HFFc6 (cell line): ENCODE results near the gene TPCN1. TPM values are rescaled to one million over a fixed set of nuclear protein-coding genes. Genes with fewer than 3 reads are reported as not detected.

Experiments used
- DNase-seq: peaks from one replicate; pipeline ENCODE4 v3.0.0-alpha.2; 2018
- H3K27ac Mint-ChIP-seq: 2 replicates; pipeline ENCODE4 v1.8.0; 2020; ENCODE audit warnings: mild to moderate bottlenecking, mixed read lengths
- H3K27me3 Mint-ChIP-seq: 2 replicates; pipeline ENCODE4 v1.8.0; 2021; ENCODE audit warnings: mild to moderate bottlenecking, moderate library complexity, mixed read lengths; ENCODE audit not compliant: insufficient read depth
- H3K36me3 Mint-ChIP-seq: 2 replicates; pipeline ENCODE4 v1.8.0; 2021; ENCODE audit warnings: low read depth, mixed read lengths
- H3K4me1 Mint-ChIP-seq: 2 replicates; pipeline ENCODE4 v1.8.0; 2020; ENCODE audit warnings: low read depth, mixed read lengths
- H3K4me3 Mint-ChIP-seq: 2 replicates; pipeline ENCODE4 v1.8.0; 2020; ENCODE audit warnings: mild to moderate bottlenecking, moderate library complexity, mixed read lengths
- H3K9me3 Mint-ChIP-seq: 2 replicates; pipeline ENCODE4 v1.8.0; 2020; ENCODE audit warnings: mild to moderate bottlenecking, mixed read lengths
- CTCF ChIP-seq: fragments of 200-600 bp; sonication (generic); IDR thresholded peaks from 2 replicates; pipeline ENCODE4 v1.5.0; 2021; ENCODE audit warnings: antibody characterized with exemption, mild to moderate bottlenecking
- total RNA-seq, 6 experiments: library from RNA; stranded (reverse); fragmentation: NEBNext Ultra II Directional; extraction: Animal tissue kit (Norgen Biotek cat#: 25700); gene quantifications; 2 replicates in 1 of 6; 3 replicates in 5 of 6; pipeline ENCODE4 v1.2.3, GENCODE V29; 2021

Gene TPCN1
- total RNA-seq, 6 experiments from 2014 or later: 19.0 to 33.3 (median 20.6) TPM

- DNase-seq: no peak
- no peaks in the 10 kb centered on the region for H3K9me3 Mint-ChIP-seq
- peaks cover 19% of the 10 kb centered on the region for H3K4me1 Mint-ChIP-seq
- no peaks in the 10 kb centered on the region for H3K27me3 Mint-ChIP-seq
- TF ChIP-seq CTCF: no peak
- H3K36me3 Mint-ChIP-seq: peaks cover 10% of the 10 kb centered on the region
- H3K27ac Mint-ChIP-seq: no peak overlapping the region
- H3K4me3 Mint-ChIP-seq: no peak overlapping the region
These were observed 46.9 kb downstream of the TPCN1 start for GRCh38 chr12:113268136-113268535.

- peaks cover 19% of the 10 kb centered on the region for H3K4me1 Mint-ChIP-seq
- peaks cover 9% of the 10 kb centered on the region for H3K36me3 Mint-ChIP-seq
- TF ChIP-seq CTCF: no peak
- H3K4me3 Mint-ChIP-seq: no peak overlapping the region
- no peak overlapping the region for H3K27ac Mint-ChIP-seq
- no peaks in the 10 kb centered on the region for H3K9me3 Mint-ChIP-seq
- H3K27me3 Mint-ChIP-seq: no peaks in the 10 kb centered on the region
- DNase-seq: no peak
These were observed 47.4 kb downstream of the TPCN1 start for GRCh38 chr12:113268621-113269020.

- Mint-ChIP-seq H3K36me3 (peaks cover 6% of the 10 kb centered on the region), H3K27ac (no peak overlapping the region), H3K9me3 (no peaks in the 10 kb centered on the region), H3K4me3 (no peak overlapping the region), H3K4me1 (peaks cover 19% of the 10 kb centered on the region), H3K27me3 (no peaks in the 10 kb centered on the region)
- no peak for TF ChIP-seq CTCF
- no peak for DNase-seq
These were observed 48.1 kb downstream of the TPCN1 start for GRCh38 chr12:113269257-113269943.

GRCh38 chr12:113270709-113271009, 49.4 kb downstream of the TPCN1 start:
- Mint-ChIP-seq H3K4me3 (no peak overlapping the region), H3K27ac (no peak overlapping the region), H3K36me3 (peaks cover 6% of the 10 kb centered on the region), H3K27me3 (no peaks in the 10 kb centered on the region), H3K4me1 (peaks cover 19% of the 10 kb centered on the region), H3K9me3 (no peaks in the 10 kb centered on the region)
- no peak for DNase-seq
- TF ChIP-seq CTCF: no peak

GRCh38 chr12:113271466-113271852, 50.2 kb downstream of the TPCN1 start:
- no peak for DNase-seq
- Mint-ChIP-seq H3K36me3 (no peaks in the 10 kb centered on the region), H3K27me3 (no peaks in the 10 kb centered on the region), H3K4me1 (peaks cover 19% of the 10 kb centered on the region), H3K27ac (peak overlapping the region; percentile 84), H3K9me3 (no peaks in the 10 kb centered on the region), H3K4me3 (peak overlapping the region; percentile 79)
- no peak for TF ChIP-seq CTCF
